Vagina (tissue), 2 donors: ENCODE data around the gene TRAF2. TPM values are rescaled to one million over a fixed set of nuclear protein-coding genes. Genes with fewer than 3 reads are reported as not detected.

Source experiments
- DNase-seq, 2 donors: peaks; one replicate each; pipeline ENCODE4 v3.0.0-alpha.2; 2017; ENCODE audit errors: extremely low spot score in 2 of 2
- H3K27ac ChIP-seq: fragments of 200-600 bp; sonication (generic); one replicate; pipeline ENCODE4 v1.5.1; 2019
- H3K27me3 ChIP-seq: fragments of 200-600 bp; sonication (generic); one replicate; pipeline ENCODE4 v1.5.1; 2019
- H3K36me3 ChIP-seq, 2 donors: fragments of 200-600 bp; sonication (generic); one replicate each; pipeline ENCODE4 v1.5.1; 2017 to 2019
- H3K4me1 ChIP-seq: fragments of 200-600 bp; sonication (generic); one replicate; pipeline ENCODE4 v1.5.1; 2019
- H3K4me3 ChIP-seq, 2 donors: fragments of 200-600 bp; sonication (generic); 1 replicate in 1 of 2; 2 replicates in 1 of 2; pipeline ENCODE4 v1.5.1; 2016 to 2019
- H3K9me3 ChIP-seq: fragments of 200-600 bp; sonication (generic); one replicate; pipeline ENCODE4 v1.5.1; 2019
- POLR2A ChIP-seq, 2 donors: fragments of 450-650 bp; IDR thresholded peaks; one replicate each; pipeline ENCODE4 v1.6.1; 2017; ENCODE audit warnings: antibody characterized with exemption in 2 of 2, mild to moderate bottlenecking in 2 of 2, moderate library complexity in 2 of 2
- POLR2AphosphoS5 ChIP-seq, 2 donors: sonication (generic); formaldehyde crosslinking; IDR thresholded peaks; one replicate each; pipeline ENCODE4 v1.9.0; 2017; ENCODE audit warnings: antibody characterized with exemption in 2 of 2, mild to moderate bottlenecking in 2 of 2, low read depth in 1 of 2; ENCODE audit not compliant: insufficient read depth in 1 of 2
- intact Hi-C: fragments of 100-400 bp; cut with DNase I; formaldehyde crosslinking; loops from one replicate; pipeline ENCODE4 v1.15.1; 2023
- total RNA-seq: library from RNA; depleted of rRNA; stranded (reverse); fragments of >200 nt; gene quantifications from one replicate; pipeline ENCODE4 v1.2.3, GENCODE V29; 2016
- TF ChIP-seq, protein P1 (sequence below), 3 experiments: fragments of 450-650 bp in 2 of 3; fragments of 200-600 bp in 1 of 3; sonication (generic) in 1 of 3; IDR thresholded peaks; one replicate each; pipeline ENCODE4 v1.5.1; 2017 to 2019; ENCODE audit warnings: antibody characterized with exemption in 3 of 3, mild to moderate bottlenecking in 2 of 3, moderate library complexity in 2 of 3

Gene TRAF2
- total RNA-seq, 1 donor from 2014 or later = 12.8 TPM

DNA sequence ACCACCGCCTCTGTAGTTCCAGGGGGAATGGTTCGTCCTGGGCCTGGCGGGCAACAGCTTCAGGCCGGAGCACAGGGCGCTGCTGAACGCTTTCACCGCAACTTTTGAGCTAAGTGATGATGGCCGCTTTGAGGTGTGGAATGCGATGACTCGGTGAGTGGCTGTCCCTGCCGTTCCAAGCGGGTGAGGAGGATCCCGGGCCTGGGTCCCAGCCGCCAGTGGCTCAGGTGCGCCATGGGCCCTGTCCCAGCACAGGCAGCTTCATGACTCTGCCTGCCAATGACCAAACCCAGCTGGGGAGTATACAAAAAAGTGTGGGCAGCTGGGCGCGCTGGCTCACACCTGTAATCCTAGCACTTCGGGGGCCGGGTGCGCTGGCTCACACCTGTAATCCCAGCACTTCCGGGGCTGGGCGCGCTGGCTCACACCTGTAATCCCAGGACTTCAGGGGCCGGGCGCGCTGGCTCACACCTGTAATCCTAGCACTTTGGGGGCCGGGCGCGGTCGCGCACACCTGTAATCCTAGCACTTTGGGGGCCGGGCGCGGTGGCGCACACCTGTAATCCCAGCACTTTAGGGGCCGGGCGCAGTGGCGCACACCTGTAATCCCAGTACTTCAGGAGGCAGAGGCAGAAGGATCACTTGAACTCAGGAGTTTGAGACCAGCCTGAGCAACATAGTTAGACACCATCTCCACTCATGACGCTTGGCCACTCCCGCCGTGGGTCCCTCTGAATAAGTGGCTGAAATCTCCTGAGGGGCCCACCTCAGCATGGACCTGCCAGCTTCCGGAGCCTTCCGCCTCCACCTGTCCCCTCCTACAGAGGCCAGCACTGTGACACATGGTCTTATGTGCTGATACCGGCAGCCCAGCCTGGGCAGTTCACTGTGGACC lies 66.8 kb downstream of the TRAF2 start:
- H3K4me3 ChIP-seq = no peak overlapping the region
- no peaks in the 10 kb centered on the region for H3K9me3 ChIP-seq
- peaks cover 38% of the 10 kb centered on the region for H3K4me1 ChIP-seq
- peak overlapping the region; percentile 62 for H3K27ac ChIP-seq
- intact Hi-C loops = no loop called here
- H3K36me3 ChIP-seq = no peaks in the 10 kb centered on the region
- TF ChIP-seq POLR2AphosphoS5 (IDR thresholded peaks at IDR 0.05; ENCODE audit: insufficient read depth in 1 of 2, low read depth in 1 of 2) (no peak), POLR2A (IDR thresholded peaks at IDR 0.05) (no peak)
- TF ChIP-seq, protein P1, sequence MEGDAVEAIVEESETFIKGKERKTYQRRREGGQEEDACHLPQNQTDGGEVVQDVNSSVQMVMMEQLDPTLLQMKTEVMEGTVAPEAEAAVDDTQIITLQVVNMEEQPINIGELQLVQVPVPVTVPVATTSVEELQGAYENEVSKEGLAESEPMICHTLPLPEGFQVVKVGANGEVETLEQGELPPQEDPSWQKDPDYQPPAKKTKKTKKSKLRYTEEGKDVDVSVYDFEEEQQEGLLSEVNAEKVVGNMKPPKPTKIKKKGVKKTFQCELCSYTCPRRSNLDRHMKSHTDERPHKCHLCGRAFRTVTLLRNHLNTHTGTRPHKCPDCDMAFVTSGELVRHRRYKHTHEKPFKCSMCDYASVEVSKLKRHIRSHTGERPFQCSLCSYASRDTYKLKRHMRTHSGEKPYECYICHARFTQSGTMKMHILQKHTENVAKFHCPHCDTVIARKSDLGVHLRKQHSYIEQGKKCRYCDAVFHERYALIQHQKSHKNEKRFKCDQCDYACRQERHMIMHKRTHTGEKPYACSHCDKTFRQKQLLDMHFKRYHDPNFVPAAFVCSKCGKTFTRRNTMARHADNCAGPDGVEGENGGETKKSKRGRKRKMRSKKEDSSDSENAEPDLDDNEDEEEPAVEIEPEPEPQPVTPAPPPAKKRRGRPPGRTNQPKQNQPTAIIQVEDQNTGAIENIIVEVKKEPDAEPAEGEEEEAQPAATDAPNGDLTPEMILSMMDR (IDR thresholded peaks at IDR 0.05) = no peak
- no peaks in the 10 kb centered on the region for H3K27me3 ChIP-seq
- DNase-seq = no peak

- no peaks in the 10 kb centered on the region for H3K9me3 ChIP-seq
- no peaks in the 10 kb centered on the region for H3K36me3 ChIP-seq
- H3K27ac ChIP-seq = no peak overlapping the region
- no peak for TF ChIP-seq POLR2A (IDR thresholded peaks at IDR 0.05)
- no peak for DNase-seq
- intact Hi-C loops = no loop called here
- H3K27me3 ChIP-seq = no peaks in the 10 kb centered on the region
- H3K4me1 ChIP-seq = peaks cover 34% of the 10 kb centered on the region
- no peak overlapping the region for H3K4me3 ChIP-seq
Measured at GRCh38 chr9:136953771-136954269, 67.5 kb downstream of the TRAF2 start.

DNA sequence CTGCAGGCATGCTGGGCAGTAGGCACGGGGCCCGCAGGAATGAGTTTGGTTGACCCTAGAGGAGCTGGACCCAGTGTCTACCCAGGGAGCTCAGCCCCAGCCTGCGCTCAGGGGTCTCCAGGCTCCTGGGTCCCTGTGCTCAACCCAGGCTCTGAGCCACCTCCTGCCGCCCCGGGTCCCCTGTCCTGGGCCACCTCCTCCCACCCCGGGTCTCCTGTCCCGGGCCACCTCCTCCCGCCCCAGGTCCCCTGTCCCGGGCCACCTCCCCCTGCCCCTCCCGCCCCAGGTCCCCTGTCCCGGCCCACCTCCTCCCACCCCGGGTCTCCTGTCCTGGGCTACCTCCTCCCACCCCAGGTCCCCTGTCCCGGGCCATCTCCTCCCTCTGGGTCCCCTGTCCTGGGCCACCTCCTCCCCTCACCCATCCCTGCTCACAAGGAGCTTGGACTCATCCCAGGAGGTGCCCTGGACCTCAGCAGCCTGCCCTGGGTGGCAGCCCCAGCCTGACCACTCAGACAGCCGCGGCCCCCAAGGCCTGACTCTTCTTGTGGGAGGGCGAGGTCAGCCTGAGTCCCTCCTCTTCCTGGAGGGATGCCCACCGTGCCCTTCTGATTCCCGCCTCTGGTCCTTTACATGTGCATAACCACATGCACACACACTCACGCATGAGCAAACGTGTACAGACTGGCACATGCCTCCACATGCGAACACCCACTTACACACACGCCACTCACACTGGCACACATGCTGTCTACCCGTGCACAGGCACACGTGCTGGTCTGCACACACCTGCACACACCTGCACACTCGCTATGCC lies 68.2 kb downstream of the TRAF2 start:
- no peaks in the 10 kb centered on the region for H3K9me3 ChIP-seq
- H3K4me3 ChIP-seq = no peak overlapping the region
- intact Hi-C loops = no loop called here
- no peak overlapping the region for H3K27ac ChIP-seq
- DNase-seq = no peak
- H3K27me3 ChIP-seq = no peaks in the 10 kb centered on the region
- peaks cover 27% of the 10 kb centered on the region for H3K4me1 ChIP-seq
- TF ChIP-seq, protein P1 (IDR thresholded peaks at IDR 0.05) = no peak
- TF ChIP-seq POLR2AphosphoS5 (IDR thresholded peaks at IDR 0.05; ENCODE audit: insufficient read depth in 1 of 2, low read depth in 1 of 2) = no peak
- no peak for TF ChIP-seq POLR2A (IDR thresholded peaks at IDR 0.05)
- no peaks in the 10 kb centered on the region for H3K36me3 ChIP-seq

- TF ChIP-seq, protein P1 (IDR thresholded peaks at IDR 0.05) = no peak
- TF ChIP-seq POLR2A (IDR thresholded peaks at IDR 0.05) = no peak
- no peak for TF ChIP-seq POLR2AphosphoS5 (IDR thresholded peaks at IDR 0.05; ENCODE audit: insufficient read depth in 1 of 2, low read depth in 1 of 2)
- no peak overlapping the region for H3K4me3 ChIP-seq
- no peak overlapping the region for H3K27ac ChIP-seq
- no peak for DNase-seq
- H3K4me1 ChIP-seq = peaks cover 20% of the 10 kb centered on the region
- H3K9me3 ChIP-seq = no peaks in the 10 kb centered on the region
- intact Hi-C loops = no loop called here
- H3K36me3 ChIP-seq = no peaks in the 10 kb centered on the region
- no peaks in the 10 kb centered on the region for H3K27me3 ChIP-seq
Measured at GRCh38 chr9:136955202-136955942, 69.1 kb downstream of the TRAF2 start.

DNA sequence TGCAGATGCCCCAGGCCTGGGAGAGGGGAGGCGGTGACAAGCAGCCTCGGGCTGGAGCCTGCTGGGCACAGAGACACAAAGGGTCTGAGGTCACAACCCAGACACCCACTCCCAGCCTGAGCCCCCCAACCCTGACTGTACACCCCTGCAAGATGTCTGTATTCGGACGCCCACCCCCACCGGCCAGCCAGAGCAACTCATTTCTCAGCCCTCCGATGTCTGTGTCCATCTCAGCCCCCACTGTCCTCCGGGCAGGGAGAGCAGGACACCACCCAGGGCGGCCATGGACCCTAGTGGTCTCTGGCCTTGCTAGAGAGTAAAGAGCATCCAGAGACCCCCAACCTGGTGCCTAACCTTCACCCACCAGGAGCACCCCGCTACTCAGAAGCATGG lies 69.6 kb downstream of the TRAF2 start:
- intact Hi-C loops = no loop called here
- Histone ChIP-seq H3K27me3 (no peaks in the 10 kb centered on the region), H3K36me3 (no peaks in the 10 kb centered on the region), H3K4me1 (peaks cover 16% of the 10 kb centered on the region), H3K27ac (no peak overlapping the region), H3K4me3 (no peak overlapping the region), H3K9me3 (no peaks in the 10 kb centered on the region)
- DNase-seq = no peak
- TF ChIP-seq, protein P1 (IDR thresholded peaks at IDR 0.05) = no peak
- TF ChIP-seq POLR2AphosphoS5 (IDR thresholded peaks at IDR 0.05; ENCODE audit: insufficient read depth in 1 of 2, low read depth in 1 of 2) (no peak), POLR2A (IDR thresholded peaks at IDR 0.05) (no peak)
